GM12891 (cell line): ENCODE measurements around the gene SPA17.

Source experiments
- POLR2AphosphoS5 ChIP-seq: IDR thresholded peaks from 2 replicates; pipeline ENCODE4 v1.6.1; 2011; ENCODE audit warnings: low read depth, low read length, control low read depth
- TAF1 ChIP-seq: IDR thresholded peaks from 2 replicates; pipeline ENCODE4 v1.6.1; 2011; ENCODE audit warnings: low read depth, low read length, control low read depth

- TF ChIP-seq POLR2AphosphoS5 (no peak), TAF1 (no peak)
Observed at GRCh38 chr11:124681421-124681820, 7.7 kb downstream of the SPA17 start.
